HG02970 (cell line): ENCODE results near the gene AUTS2.
"Not testable (repeated sequence)": the region's sequence is repeated elsewhere in the genome, so short reads cannot be mapped to it uniquely, and the experiment has no call there.

Experiments
- ATAC-seq: cut with Tn5 transposase; IDR thresholded peaks from one replicate; pipeline ENCODE4 v1.9.1; 2021; ENCODE audit warnings: mild to moderate bottlenecking, moderate library complexity, moderate number of reproducible peaks; ENCODE audit not compliant: unreplicated experiment, low FRiP score

AUTS2 gene

DNA sequence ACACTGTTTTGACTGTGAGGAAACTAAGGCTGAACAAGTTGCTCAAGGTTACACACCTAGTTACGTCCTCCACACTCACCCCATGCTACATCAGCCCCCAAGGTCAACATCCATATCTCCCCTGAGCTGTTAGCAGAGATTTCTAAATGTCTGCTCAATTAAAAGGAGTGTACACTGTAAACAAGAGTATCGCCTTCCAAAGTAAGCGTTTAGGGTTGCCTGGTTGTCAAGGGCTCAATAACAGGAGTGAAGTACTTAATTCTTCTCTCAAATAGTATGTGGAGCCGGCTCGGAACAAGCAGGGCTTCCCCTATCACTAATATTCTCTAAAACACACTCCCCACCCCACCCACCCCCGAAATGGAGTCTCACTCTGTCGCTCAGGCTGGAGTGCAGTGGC lies 1120.8 kb downstream of the AUTS2 start:
- ATAC-seq, result no peak

DNA sequence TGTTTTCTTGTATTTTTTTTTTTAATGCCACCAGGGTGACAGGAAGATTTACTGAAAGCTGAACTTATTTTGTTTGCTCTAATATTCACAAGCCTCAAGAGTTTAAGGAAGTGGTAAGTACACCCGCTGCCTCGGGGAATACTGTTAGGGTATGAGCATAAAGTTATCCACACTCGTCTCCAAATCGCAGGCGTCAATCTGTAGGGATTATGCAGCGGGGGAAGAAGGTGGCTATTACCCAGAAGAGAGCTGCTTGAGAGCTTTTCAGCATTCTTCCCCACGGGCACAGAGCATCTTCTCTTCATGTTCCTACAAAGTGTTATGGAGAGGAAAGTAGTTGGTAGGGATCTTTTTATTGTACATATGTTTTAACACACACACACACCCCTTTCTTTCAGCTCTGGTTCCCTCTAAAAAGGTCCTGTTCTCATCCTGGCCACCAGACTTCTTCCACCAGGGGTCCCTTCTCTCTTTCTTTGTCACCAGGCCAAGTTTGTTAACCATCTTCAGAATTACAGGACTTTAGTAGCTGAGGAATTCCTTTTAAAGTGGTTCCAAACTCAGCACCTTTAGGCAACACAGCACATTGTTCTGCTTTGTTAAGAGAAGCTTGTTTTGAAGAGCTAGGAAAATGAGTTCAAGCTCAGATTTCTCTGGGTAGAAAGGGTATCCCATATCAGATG lies 1122.1 kb downstream of the AUTS2 start:
- no peak for ATAC-seq

DNA sequence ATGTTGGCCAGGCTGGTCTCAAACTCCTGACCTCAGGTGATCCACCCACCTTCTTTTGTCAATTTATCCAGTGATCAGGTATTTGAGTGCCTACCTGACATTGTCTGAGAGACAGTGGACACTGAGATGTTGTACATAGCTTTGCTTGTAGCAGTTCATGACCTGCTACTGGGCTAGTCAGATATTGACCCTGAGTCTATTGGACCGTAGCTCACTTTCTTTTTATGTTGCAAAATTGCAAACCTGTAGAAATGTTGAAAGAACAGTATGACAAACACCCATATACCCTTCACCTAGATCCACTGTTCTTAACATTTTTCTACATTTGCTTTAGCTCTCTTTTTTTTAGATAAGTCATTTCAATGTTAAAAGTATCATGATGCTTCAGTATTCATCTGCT lies 1123.2 kb downstream of the AUTS2 start:
- ATAC-seq, result no peak

DNA sequence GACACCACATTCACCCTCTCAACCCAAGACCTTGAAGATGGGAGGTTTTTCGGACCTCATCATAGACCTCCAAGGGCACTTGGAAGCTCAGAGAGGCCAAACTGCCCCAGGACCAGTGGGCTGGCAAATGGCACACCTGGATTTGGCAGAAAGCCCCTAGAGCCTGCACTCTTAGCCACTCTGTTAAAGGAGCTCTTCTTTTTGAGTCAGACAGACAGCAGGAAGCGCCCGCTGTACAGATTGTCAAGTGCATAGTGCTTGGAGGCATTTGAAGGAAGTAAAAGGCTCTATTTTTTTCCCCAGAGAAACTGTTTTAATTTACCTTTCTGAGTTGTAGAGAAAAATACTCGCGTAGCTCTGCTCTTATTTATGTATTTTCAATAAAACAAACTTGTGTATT lies 1125.1 kb downstream of the AUTS2 start:
- no peak for ATAC-seq

DNA sequence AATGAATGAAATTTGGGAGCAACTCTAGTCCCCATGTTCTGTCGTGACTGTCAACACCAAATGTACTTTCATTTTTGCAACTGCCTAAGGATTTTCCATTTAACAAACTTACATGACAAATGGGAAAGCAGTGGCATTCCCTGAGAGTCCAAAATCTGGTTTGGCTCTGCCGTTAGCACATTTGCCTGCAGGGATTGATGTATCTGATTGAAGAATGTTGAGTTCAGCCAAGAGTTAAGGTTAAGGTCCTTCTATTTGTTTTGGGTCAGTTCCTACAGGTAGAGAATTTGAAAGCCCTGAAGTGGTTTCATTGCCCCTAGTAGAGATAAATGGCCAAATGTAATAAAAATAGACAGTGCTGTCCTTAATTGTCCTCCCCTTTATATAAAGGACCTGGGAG lies 1127.2 kb downstream of the AUTS2 start:
- no peak for ATAC-seq

DNA sequence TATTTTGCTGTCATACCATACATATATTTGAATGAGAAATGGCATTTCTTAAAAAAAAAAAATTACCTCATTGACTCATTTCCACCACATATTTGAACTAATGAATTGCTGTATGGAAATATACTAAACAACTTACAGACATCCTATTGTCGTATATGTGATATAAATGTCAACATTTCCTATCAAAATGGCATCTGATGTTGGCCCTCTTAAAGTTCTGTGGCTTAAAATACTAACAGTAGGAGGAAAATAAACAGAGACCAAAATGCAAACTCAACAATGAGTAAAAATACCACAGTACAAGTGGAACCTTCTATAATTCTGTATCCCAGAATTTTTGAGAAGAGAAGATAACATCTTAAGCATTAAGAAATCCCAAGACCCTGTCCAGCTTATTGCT lies 1128.0 kb downstream of the AUTS2 start:
- ATAC-seq, result no peak

DNA sequence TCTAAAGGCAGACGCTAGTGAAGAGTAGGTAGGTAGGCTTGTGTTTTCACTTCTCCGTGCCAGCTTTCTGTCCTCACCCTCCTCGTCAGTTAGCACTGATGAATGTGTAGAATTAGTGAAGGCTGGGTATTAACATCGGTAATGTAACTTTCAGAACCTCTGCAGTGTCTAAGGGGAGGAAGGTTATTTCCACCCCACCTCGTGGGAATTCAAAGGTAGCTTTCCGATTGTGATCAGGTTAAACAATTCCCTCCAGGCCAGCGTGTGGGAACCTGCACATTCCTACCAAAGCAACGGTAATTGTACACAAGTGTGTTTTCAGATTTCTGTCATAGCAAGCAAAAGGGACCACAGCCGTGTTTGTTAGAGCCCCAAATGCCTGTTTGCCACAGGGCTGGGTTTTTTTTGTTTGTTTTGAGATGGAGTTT lies 1128.7 kb downstream of the AUTS2 start:
- ATAC-seq, result no peak

DNA sequence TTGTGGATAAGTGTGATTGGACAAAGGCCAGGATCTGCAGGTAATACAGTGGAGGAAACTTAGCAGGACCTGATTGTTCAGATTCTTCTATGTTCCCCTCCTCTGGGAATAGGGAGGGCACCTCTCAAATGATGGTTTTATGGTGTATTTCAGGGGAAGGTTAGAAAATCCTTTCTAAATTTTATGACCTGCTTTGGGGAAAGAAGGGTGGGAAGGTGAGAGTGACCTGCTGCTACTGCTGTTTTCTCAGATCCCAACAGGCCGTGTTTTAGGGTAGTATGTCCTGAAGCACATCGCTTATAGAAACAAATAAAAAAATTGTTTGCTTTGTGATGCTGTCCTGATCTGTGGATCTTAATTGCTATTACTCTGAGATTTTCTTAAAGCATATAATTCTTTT lies 1129.6 kb downstream of the AUTS2 start:
- no peak for ATAC-seq

DNA sequence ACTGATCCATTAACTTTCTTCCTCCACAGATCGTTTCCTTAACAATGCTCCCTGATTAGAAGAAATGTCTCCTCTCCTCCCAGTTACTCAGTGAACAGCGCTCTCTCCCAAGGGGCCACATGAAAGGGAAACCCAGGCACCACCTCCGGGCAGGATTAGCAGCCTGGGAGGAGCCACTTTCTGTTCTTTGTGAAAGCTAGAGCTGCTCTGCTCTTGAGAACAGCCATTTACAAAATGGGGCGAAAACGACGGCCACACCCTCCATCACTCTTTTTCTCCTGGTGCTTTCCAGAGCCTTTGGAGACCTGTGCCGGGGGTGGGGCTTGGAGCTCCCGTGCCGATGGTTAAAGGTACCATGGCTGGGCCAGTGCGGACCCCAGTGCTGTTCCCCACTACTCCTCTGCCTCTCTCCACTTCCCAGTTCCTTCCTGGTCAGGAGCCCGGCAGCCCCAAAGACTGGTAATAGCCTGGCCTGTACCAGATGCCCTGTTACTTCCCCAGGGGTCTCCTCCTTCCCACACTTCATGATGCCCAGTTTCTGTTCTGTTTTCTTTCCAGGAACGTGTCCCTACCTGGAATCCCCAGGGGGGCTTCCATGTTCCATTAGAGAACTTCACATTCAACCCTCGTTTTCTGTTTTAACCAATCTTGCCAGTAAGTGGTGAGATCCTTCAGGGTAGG lies 1130.7 kb downstream of the AUTS2 start:
- no peak for ATAC-seq

DNA sequence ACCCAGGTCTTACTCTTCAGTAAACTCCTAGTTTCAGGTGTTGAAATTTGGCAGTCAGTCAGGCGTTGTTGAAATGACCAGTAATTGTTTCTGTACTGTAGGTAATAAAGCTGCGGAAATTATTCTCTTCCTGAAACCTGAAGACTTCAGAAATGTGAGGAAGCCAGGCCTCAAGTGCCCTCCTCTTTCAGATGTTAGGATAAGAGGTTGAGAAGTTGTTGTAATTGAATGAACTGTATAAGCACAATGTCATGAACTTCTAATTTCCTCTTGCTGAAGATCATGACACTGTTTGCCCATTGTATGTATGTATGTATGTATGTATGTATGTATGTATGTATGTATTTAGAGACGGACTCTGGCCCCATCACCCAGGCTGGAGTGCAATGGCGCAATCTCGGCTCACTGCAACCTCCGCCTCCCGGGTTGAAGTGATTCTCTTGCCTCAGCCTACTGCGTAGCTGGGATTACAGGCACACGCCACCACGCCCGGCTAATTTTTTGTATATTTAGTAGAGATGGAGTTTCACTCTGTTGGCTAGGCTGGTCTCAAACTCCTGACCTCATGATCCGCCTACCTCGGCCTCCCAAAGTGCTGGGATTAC lies 1131.4 kb downstream of the AUTS2 start:
- not testable (repeated sequence) for ATAC-seq

DNA sequence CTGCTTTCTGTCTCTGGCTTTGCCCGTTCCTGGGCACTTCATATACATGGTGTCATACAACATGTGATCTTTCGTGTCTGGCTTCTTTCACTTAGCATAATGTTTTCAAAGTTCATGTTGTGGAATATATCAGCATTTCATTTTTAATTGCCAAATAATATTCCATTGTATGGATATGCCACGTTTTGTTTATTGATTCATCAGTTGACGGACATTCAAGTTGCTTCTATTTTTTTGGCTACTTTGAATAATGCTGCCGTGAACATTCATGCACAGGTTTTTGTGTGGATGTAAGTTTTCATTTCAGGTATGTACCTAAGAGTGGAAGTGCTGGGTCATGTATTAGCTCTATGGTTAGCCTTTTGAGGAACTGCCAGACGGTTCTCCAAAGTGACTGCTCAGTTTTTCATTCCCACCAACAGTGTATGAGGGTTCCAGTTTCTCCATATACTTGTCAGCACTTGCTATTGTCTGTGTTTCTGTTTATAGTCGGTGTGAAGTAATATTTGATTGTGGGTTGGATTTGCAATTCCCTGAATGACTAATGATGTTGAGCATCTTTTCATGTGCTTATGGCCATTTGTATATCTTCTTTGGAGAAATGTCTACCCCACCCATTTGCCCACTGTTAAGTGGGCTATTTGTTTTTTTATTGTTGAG lies 1132.3 kb downstream of the AUTS2 start:
- ATAC-seq, result no peak

DNA sequence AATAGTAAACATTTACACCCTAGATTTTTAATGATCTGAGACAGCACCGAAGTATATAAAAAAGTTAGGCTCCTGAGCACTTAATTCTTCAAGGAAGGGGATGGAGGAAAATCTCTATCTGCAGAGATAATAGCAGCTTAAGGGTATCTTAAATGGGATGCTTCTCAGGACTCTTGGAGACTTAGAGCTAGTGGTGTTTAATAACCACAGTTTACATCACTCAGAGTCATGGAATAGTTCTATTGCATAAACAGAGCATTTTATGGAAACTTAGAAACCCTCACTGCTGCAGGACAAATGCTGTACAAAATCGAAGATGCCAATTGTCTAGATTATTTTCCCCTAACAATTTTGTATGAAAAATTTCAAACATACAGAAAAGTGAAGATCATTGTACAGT lies 1134.8 kb downstream of the AUTS2 start:
- no peak for ATAC-seq

DNA sequence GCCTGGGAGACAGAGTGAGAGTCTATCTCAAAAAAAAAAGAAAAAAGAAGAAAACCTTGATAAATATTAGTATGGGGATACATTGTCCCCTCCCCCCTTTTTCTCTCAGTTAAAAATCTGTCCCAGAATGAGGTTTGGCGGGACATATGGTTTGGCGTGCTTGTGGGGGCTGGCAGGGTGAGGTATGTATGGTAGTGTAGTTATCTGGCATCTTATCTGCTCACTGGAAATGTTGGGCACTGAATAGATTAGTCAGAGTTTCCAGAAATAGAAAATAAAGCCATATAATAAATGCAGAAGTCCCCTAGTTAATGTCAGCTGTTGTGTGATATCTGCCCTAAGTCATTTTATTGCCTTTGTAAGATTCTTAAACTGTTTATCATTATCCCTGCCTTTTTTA lies 1136.1 kb downstream of the AUTS2 start:
- no peak for ATAC-seq

DNA sequence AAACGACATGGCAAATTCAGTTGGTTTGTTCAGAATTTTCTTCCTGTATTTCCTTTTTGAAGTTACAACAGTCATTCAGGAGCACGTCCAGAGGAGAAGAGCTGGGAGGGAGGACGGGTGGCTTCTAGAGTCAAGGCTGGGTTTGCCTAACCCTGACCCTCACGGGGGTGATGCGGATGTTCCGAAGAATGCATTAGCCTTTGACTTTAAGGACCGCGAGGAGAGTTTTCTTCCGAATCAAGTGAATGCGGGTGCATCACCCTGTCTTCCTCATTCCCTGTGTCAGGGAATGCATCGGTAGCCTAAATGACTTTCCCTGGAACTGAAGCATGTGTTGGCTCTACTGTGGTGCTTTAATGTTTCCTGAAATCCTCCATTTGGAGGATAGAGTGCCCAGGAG lies 1137.0 kb downstream of the AUTS2 start:
- no peak for ATAC-seq

DNA sequence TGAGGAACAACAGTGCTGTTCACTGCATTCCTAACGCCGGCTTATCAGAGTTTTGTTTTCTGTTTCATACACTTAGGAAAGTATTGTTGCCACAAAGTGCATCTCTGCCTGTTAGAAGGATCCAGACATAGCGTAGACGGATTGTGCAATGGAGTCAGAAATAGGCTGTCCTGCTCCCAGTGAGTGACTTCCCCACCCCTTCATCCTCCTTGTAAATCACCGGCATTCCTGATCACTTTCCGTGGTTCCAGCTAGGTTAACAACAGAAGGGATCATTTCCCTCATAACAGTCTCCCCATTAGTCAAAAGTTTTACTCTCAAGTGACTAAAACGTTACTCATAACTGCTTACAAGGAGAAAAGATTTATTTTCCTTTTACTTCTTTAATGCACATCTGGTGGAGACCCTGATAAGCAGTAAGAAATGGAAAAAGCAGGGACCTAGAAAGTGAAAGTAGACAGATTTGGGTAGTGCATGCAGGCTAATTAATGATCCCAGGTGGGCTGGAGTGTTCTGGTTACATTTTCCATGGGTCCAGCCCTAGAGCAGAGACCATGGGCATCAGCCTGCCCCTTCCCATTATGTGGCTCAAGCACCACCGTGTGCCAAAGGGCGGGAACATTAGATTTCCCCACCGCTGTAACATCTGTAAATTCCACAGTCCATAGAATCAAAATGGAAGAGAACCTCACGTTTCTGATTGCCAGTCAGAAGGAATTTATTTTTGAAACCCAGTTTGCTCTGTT lies 1138.6 kb downstream of the AUTS2 start:
- ATAC-seq, result no peak

DNA sequence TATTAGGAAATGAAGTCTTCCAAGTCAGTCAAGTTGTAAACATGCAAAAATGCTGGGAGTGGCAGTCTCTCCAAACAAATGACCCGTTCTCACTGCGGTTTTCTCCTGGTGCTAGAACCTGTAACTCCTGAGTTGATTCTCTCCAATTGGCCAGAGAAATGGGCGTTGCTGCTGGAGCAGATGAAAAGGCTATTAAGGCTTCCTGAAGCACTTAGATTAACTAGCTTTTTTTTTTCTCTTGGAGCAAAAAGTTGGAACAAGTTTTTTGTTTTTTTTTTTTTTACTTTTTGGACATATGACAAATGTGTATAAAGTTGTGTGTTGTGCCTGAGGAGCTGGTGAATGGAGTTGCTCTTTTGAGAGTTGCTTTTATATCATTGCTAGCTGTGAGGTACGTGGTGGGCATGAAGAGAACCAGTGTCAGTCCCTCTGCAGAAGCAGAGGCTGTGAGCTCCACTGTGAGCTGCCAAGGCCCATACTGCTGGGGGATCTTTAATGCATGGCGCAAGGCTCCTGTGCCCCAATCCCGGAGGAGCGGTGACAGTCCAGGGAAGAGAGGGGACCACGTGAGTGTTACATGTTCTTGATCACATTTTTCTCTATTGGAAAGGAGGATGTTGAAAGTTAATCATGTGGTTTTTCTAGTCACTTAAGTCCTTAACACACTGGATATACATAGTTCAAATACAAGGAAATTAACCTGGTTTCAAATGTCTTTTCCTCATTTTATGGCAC lies 1140.0 kb downstream of the AUTS2 start:
- no peak for ATAC-seq

DNA sequence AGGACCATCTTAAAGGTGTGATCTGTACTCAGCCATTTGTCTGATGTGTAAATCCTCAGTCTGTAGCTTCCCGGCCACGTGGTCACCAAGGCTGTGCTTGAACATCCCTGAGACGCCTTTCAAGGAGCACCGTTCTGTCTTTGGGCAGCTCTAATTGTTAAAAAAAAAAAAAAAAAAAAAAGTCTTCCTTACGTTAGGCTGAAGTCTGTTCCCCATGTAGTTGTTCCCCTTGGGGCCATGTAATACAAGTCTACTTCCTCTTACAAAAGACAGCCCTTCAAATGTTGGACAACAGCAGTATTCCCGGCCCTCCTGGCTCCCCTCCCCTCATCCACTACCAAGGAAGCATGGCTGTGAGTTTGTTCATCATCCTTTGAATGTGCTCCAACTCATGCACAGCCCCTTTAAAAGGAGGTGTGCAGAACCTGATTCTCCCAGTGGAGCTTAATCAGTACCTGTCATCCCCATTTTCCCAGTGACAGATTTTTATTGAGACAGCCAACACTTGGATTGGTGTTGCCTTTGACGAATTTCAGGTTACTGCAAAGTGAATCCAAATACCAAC lies 1141.5 kb downstream of the AUTS2 start:
- no peak for ATAC-seq

DNA sequence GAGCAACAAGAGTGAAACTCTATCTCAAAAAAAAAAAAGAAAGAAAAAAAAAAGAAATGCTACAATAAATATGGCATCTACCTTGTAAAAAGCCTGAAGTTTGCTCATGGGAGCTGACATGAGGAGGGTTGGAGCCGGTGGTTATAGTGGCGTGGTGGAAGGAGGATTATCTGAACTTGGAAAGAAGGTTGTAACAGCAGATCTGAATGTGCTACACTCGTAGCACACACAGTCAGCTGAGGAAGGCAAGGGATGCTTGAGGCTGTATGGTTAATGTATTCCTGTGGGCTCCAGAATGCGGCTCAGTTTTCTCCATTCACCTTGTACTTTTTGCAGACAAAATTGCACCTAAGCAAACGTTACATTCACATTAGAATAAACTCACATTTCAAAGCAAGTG lies 1143.4 kb downstream of the AUTS2 start:
- ATAC-seq, result no peak

DNA sequence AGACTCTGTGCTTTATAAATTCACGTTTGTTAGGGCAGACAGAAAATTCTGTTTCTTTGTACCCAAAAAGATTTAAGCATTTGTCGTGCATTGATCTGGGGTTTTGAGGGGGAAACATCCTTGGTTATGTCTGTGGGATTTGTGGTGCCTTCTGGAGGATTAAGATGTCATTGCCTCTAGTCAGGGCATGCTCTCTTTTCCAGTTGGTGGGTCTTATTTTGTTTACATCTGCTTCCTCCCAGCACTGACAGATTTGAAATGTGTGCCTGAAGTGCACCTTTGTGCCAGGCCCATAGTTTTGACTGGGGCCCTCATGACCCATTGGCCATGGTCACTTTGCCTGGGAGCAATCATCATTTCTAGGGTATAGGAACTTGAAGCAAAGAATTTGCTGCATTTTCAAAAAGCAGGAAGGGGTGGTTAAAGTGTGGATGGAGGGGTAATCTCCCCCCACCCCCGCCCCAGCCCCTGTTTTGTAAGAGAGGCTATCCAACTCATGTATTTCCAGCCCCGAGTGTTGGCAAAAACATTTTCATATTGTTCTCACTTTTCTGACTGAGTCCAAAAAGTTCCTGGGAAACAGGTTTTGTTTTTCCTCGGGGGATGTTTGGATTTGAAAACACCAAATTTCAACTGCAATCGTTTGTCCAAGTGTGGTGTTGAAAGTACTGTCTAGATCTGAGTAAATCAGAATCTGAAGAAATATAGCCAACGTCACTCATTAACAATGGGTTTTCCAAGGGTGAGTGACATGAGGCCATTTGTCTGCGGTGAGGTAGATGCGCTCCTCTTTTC lies 1145.5 kb downstream of the AUTS2 start:
- ATAC-seq, result no peak
